ENCODE data around the gene BATF2. TPM values are rescaled to one million over a fixed set of nuclear protein-coding genes. Genes with fewer than 3 reads are reported as not detected.

Gene BATF2
- polyA plus RNA-seq, 1 of the 3 experiments (the other 2 are of a cell fraction): 0.20 TPM

DNA sequence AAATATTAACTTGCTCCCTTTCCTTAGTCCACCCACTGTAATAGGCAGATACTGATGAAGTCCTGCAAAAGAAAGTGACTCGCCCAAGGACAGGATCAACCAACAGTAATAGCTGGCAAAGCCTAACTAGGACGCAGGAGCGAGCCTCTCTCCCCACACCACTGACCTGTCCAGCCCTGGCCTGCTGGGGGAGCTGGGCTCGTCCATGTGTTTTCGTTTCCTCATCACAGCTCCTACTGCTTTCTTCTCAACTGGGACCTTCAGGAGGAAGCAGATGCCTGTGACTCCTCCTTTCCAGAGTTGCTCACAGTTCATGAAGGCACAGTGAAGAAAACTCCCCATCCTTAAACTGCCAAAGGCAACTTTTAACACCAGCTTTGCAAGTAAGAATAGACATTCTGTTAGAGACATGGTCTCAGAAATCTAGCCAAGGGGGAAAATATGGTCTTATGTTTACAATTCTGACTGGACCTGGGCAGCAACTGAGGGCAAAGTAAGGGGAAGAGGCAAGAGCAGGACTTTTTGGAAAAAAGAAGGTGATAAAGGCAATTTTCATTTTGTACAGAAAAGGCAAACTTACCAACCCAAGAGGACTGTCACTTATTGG lies 49.5 kb downstream of the BATF2 start:
- Histone ChIP-seq H2AFZ (ENCODE audit: low read depth) (no peak overlapping the region), H3F3A (replicated peaks; ENCODE audit: insufficient read depth) (no peaks in the 10 kb centered on the region), H4K20me1 (ENCODE audit: insufficient read depth) (no peaks in the 10 kb centered on the region), H3K27me3 (ENCODE audit: insufficient read depth) (peaks cover 6% of the 10 kb centered on the region), H3K9ac (no peak overlapping the region), H3K4me2 (no peak overlapping the region), H3K79me2 (ENCODE audit: insufficient read depth) (no peaks in the 10 kb centered on the region), H3K36me3 (replicated peaks in 1 of 2; ENCODE audit: control insufficient read depth in 1 of 2, insufficient read depth in 2 of 2, low read length in 1 of 2) (no peaks in the 10 kb centered on the region), H3K9me2 (no peaks in the 10 kb centered on the region), H3K4me3 (ENCODE audit: low read depth in 2 of 2, low read length in 1 of 2) (no peak overlapping the region), H3K27ac (ENCODE audit: low read depth in 2 of 2, low read length in 1 of 2) (no peak overlapping the region), H3K4me1 (ENCODE audit: control insufficient read depth in 1 of 2, insufficient read depth in 2 of 2, low read depth in 1 of 2, low read length in 1 of 2) (no peaks in the 10 kb centered on the region), H3K9me3 (no peaks in the 10 kb centered on the region)
- POLR2A ChIA-PET: interaction anchor here (0.6 to 0.7 kb wide), 2 partner anchors 56 to 86 kb away, joined by 3 to 4 read pairs; no protein-coding TSS in a partner anchor
- 64% methylated on average over 5 of the region's 5 CpGs for WGBS (ENCODE audit: low lambda C conversion rate)
- CTCF ChIA-PET: interaction anchor here (1.1 to 1.2 kb wide), 2 partner anchors 23 to 59 kb away, joined by 3 to 4 read pairs; no protein-coding TSS in a partner anchor
- no peak for TF ChIP-seq TAF1 (IDR thresholded peaks at IDR 0.05; ENCODE audit: borderline replicate concordance, low read depth, low read length)
- TF ChIP-seq, protein P1, sequence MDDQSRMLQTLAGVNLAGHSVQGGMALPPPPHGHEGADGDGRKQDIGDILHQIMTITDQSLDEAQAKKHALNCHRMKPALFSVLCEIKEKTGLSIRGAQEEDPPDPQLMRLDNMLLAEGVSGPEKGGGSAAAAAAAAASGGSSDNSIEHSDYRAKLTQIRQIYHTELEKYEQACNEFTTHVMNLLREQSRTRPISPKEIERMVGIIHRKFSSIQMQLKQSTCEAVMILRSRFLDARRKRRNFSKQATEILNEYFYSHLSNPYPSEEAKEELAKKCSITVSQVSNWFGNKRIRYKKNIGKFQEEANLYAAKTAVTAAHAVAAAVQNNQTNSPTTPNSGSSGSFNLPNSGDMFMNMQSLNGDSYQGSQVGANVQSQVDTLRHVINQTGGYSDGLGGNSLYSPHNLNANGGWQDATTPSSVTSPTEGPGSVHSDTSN (IDR thresholded peaks at IDR 0.05): no peak
- no peak for TF ChIP-seq EP300 (IDR thresholded peaks at IDR 0.05; ENCODE audit: borderline replicate concordance in 1 of 2, low read depth in 1 of 2, low read length in 1 of 2)
- TF ChIP-seq NRF1 (IDR thresholded peaks at IDR 0.05; ENCODE audit: low read depth, low read length): no peak
- no peak for TF ChIP-seq EZH2phosphoT487 (IDR thresholded peaks at IDR 0.05; ENCODE audit: borderline replicate concordance, low read depth)
- no peak for TF ChIP-seq NFIC (IDR thresholded peaks at IDR 0.05; ENCODE audit: borderline replicate concordance)
- no peak for TF ChIP-seq MEF2A (IDR thresholded peaks at IDR 0.05; ENCODE audit: borderline replicate concordance, low read depth)
- TF ChIP-seq, protein P2, sequence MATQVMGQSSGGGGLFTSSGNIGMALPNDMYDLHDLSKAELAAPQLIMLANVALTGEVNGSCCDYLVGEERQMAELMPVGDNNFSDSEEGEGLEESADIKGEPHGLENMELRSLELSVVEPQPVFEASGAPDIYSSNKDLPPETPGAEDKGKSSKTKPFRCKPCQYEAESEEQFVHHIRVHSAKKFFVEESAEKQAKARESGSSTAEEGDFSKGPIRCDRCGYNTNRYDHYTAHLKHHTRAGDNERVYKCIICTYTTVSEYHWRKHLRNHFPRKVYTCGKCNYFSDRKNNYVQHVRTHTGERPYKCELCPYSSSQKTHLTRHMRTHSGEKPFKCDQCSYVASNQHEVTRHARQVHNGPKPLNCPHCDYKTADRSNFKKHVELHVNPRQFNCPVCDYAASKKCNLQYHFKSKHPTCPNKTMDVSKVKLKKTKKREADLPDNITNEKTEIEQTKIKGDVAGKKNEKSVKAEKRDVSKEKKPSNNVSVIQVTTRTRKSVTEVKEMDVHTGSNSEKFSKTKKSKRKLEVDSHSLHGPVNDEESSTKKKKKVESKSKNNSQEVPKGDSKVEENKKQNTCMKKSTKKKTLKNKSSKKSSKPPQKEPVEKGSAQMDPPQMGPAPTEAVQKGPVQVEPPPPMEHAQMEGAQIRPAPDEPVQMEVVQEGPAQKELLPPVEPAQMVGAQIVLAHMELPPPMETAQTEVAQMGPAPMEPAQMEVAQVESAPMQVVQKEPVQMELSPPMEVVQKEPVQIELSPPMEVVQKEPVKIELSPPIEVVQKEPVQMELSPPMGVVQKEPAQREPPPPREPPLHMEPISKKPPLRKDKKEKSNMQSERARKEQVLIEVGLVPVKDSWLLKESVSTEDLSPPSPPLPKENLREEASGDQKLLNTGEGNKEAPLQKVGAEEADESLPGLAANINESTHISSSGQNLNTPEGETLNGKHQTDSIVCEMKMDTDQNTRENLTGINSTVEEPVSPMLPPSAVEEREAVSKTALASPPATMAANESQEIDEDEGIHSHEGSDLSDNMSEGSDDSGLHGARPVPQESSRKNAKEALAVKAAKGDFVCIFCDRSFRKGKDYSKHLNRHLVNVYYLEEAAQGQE (IDR thresholded peaks at IDR 0.05; ENCODE audit: low read depth, low read length): no peak
- TF ChIP-seq, protein P3, sequence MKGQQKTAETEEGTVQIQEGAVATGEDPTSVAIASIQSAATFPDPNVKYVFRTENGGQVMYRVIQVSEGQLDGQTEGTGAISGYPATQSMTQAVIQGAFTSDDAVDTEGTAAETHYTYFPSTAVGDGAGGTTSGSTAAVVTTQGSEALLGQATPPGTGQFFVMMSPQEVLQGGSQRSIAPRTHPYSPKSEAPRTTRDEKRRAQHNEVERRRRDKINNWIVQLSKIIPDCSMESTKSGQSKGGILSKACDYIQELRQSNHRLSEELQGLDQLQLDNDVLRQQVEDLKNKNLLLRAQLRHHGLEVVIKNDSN (IDR thresholded peaks at IDR 0.05; ENCODE audit: borderline replicate concordance, low read depth): no peak
- no peak for TF ChIP-seq SIN3A (IDR thresholded peaks at IDR 0.05; ENCODE audit: borderline replicate concordance, low read depth, low read length)
- TF ChIP-seq MXI1 (IDR thresholded peaks at IDR 0.05; ENCODE audit: low read depth, low read length): no peak
- TF ChIP-seq CHD2 (IDR thresholded peaks at IDR 0.05; ENCODE audit: low read length, partially characterized antibody): no peak
- TF ChIP-seq JUND (IDR thresholded peaks at IDR 0.05): no peak
- no peak for TF ChIP-seq SMC3 (IDR thresholded peaks at IDR 0.05; ENCODE audit: low read depth, low read length)
- no peak for DNase-seq

Small RNAs within 50 kb of the gene (small RNA-seq; reads per million reads assigned to genes)
- 0 to 0.64 (median 0) reads per million in 7 experiments for gene MIR6879
- 0 to 0.52 (median 0) reads per million in 7 experiments for gene SNX15

Other genes with a start within 250 kb of the BATF2 start
- gene PYGM, start 237.0 kb downstream of the BATF2 start, polyA plus RNA-seq (2012; rRNA removed): 0.08 TPM in 2 replicates
- 59.4 and 66.3 TPM in 2 replicates for gene SF1, start 218.4 kb downstream of the BATF2 start, polyA plus RNA-seq (2012; rRNA removed)
- 17.4 and 20.0 TPM in 2 replicates for gene MAP4K2, start 193.8 kb downstream of the BATF2 start, polyA plus RNA-seq (2012; rRNA removed)
- gene MEN1, start 186.4 kb downstream of the BATF2 start, polyA plus RNA-seq (2012; rRNA removed): 40.7 and 52.9 TPM in 2 replicates
- gene CDC42BPG, start 152.3 kb downstream of the BATF2 start, polyA plus RNA-seq (2012; rRNA removed): 0.33 and 0.42 TPM in 2 replicates
- gene EHD1, start 118.3 kb downstream of the BATF2 start, polyA plus RNA-seq (2012; rRNA removed): 57.6 and 93.3 TPM in 2 replicates
- 6.2 and 7.1 TPM in 2 replicates for gene ATG2A, start 79.8 kb downstream of the BATF2 start, polyA plus RNA-seq (2012; rRNA removed)
- gene PPP2R5B, start 72.3 kb downstream of the BATF2 start, polyA plus RNA-seq (2012; rRNA removed): 15.1 and 16.7 TPM in 2 replicates
- not detected in 2 replicates for gene GPHA2, start 61.1 kb downstream of the BATF2 start, polyA plus RNA-seq (2012; rRNA removed)
- not detected in 2 replicates for gene MAJIN, start 24.9 kb downstream of the BATF2 start, polyA plus RNA-seq (2012; rRNA removed)
- gene ARL2, start 17.2 kb upstream of the BATF2 start, polyA plus RNA-seq (2012; rRNA removed): 252 and 278 TPM in 2 replicates
- gene SNX15, start 30.5 kb upstream of the BATF2 start, polyA plus RNA-seq (2012; rRNA removed): 9.0 and 17.2 TPM in 2 replicates
- 13.1 and 22.5 TPM in 2 replicates for gene SAC3D1, start 44.2 kb upstream of the BATF2 start, polyA plus RNA-seq (2012; rRNA removed)
- gene NAALADL1, start 61.6 kb upstream of the BATF2 start, polyA plus RNA-seq (2012; rRNA removed): not detected in 2 replicates
- 13.1 and 16.3 TPM in 2 replicates for gene CDCA5, start 87.1 kb upstream of the BATF2 start, polyA plus RNA-seq (2012; rRNA removed)
- gene ZFPL1, start 87.3 kb upstream of the BATF2 start, polyA plus RNA-seq (2012; rRNA removed): 55.7 and 75.9 TPM in 2 replicates
- gene VPS51, start 99.2 kb upstream of the BATF2 start, polyA plus RNA-seq (2012; rRNA removed): 59.1 and 59.9 TPM in 2 replicates
- gene TM7SF2, start 114.9 kb upstream of the BATF2 start, polyA plus RNA-seq (2012; rRNA removed): 87.8 and 90.0 TPM in 2 replicates
- gene ZNHIT2, start 120.7 kb upstream of the BATF2 start, polyA plus RNA-seq (2012; rRNA removed): 5.6 and 5.9 TPM in 2 replicates
- gene FAU, start 125.2 kb upstream of the BATF2 start, polyA plus RNA-seq (2012; rRNA removed): 912 and 1,210 TPM in 2 replicates
- gene MRPL49, start 125.3 kb upstream of the BATF2 start, polyA plus RNA-seq (2012; rRNA removed): 56.7 and 89.7 TPM in 2 replicates
- gene SYVN1, start 137.5 kb upstream of the BATF2 start, polyA plus RNA-seq (2012; rRNA removed): 14.9 and 31.9 TPM in 2 replicates
- gene SPDYC, start 173.3 kb upstream of the BATF2 start, polyA plus RNA-seq (2012; rRNA removed): not detected in 2 replicates
- gene CAPN1, start 185.0 kb upstream of the BATF2 start, polyA plus RNA-seq (2012; rRNA removed): 78.6 and 92.2 TPM in 2 replicates

Measured in SK-N-SH (cell line).